Activated CD4-positive, alpha-beta T cell treated with anti-CD3 and anti-CD28 coated beads for 4 hours (primary cell): ENCODE data around the gene VTCN1.
A peak's percentile ranks its signal among the peaks of the same experiment; 100 is the strongest.

Experiments used
- DNase-seq, 2 donors: peaks; one replicate each; pipeline ENCODE4 v3.0.0-alpha.2; 2020

Gene VTCN1

GRCh38 chr1:117093870-117094621 is 116.7 kb downstream of the VTCN1 start:
- peak; percentile 27 to 40 for DNase-seq
